ENCODE measurements around the gene TLL1.

Gene TLL1

DNA sequence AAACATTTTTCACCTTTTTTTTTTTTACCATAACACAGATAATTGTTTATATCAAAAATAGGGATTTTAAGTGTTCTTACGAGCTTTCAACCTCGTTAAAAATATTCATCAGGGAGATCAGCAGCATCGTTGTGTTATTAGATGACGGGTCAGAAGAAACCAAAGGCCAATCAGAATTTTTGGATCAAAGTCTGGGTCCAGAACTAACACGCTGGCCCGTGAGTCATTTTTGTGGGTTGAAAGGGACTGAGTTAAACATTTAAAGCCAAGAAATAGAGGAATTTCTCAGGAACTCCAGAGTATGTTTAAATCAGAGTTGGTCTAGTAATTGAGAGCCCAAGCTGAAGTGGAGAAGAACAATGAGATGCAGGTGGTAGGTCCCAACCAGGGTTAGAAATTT lies 170.8 kb downstream of the TLL1 start:
- no peak for DNase-seq (ENCODE audit: low read depth in 1 of 2, low spot score in 1 of 2)

DNA sequence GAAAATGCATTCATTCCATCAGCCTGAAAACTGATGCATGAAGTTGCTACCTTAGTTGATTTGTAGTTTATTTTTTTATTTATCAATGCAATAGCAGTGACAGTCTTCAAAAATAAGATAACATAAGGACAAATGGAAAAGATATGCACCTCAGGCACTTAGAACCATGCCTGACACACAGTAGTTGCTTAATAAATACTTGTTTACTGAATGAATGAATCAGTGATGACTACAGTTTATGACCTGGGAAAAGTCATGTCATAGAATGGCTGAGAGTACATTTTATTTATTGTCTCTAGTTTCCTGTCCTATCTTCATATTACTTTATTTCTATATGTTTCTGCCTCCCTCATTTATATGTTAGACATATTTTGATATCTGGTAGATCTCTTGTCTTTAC lies 171.8 kb downstream of the TLL1 start:
- DNase-seq (ENCODE audit: low read depth in 1 of 2, low spot score in 1 of 2), result no peak

DNA sequence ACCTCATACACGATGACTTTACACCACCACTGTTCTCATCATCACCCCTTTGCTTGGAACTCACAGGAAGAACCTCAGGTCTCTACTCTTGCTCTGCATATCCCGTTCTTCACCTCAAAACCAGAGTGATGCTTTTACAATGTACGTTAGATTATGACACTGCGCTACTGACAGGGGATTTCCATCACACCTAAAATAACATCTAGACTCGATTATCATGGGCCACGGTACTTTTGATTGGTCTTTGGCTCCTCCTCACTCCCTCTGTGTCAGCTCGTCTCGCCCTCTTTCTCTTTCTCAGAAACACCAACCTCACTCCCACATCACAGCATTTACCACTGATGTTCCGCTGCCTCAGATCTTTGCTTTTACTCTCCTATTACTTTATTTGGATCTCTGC lies 172.4 kb downstream of the TLL1 start:
- DNase-seq (ENCODE audit: low read depth in 1 of 2, low spot score in 1 of 2), result no peak

DNA sequence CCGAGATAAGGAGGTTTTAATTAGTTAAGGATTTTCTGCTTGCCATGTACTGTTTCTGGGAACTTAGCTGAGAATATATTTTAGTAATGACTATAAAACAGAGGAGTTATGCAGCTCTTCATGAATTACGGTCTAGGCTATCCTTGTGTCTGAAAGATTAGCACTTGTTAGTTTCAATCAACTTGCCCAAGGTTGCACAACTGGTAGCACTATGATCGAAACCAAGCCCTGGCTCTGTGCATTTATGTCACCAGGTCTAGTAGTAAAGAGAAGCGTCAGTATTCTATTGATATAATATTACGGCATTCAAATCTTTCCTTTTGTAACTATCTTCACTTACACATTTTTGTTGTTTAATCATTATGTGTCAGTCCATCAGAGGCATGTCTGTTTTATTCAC lies 176.0 kb downstream of the TLL1 start:
- DNase-seq (ENCODE audit: low read depth in 1 of 2, low spot score in 1 of 2), result no peak

DNA sequence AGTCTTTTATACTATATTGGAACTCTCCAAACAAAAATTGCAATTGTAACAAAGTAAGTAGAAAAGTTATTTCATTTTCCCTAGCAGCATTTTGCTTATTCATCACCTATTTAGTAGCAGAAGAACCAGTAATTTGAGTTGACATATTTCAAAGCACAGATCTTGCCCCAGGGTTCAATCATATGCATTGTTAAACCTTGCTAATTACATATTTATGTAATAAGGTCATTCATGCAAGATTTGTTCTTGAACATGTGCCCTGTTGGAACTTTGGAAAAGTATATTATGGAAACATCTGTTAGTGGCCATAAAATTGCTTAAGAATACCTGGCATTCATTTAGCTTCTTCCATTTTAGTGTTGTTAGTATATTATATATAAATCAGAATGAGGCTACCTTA lies 191.7 kb downstream of the TLL1 start:
- no peak for DNase-seq (ENCODE audit: low read depth in 1 of 2, low spot score in 1 of 2)

DNA sequence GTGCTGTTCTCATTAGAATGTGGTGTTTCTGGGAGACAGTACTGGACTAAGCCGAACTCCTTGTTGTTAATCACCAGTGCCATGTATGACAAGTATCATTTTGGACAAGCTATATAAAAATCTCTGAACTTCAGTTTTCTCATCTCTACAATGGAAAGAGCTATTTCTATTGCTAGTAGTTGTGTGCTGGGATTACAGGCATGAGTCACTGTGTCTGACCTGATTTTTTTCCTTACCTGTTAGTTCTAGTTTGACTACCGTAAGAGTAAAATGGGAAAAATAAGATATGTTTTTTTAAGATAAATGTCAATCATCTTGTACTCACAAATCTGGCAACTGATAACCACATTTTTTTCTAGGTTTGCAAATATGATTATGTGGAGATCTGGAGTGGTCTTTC lies 192.3 kb downstream of the TLL1 start:
- DNase-seq (ENCODE audit: low read depth in 1 of 2, low spot score in 1 of 2), result no peak

DNA sequence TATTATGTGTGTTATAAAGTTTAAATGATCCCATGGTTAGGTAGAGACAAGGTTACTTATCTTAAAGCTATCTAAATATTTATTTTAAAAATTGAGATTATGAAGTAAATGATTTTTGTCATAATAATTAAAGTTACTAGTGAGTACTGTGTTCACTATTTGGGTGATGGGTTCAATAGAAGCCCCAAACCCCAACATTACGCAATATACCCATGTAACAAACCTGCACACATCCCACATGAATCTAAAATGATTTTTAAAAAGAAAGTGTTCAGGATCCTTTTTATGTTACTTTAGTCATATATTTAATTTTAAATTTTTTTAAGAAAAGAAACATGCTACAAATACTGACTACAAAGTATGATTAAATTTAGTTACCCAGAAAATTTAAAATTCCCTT lies 193.9 kb downstream of the TLL1 start:
- DNase-seq (ENCODE audit: low read depth in 1 of 2, low spot score in 1 of 2), result no peak

DNA sequence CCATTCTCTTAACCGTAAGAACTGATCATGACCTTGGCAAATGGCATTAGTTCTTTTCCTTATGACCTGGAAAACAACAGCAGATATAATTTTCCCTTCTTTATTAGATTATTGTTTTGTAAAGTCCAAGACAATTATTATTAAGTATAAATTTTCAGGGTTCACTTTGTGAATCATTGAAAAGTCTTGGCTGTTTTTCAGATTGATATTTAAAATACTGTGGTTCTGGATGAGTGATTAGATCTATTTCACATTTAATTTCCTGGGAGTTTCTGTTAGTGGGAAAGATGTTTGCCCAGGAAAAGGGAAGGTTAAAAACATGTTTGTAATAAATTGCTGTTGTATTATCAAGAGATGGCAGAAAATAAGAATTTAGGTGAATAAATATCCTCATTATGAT lies 194.9 kb downstream of the TLL1 start:
- no peak for DNase-seq (ENCODE audit: low read depth in 1 of 2, low spot score in 1 of 2)

DNA sequence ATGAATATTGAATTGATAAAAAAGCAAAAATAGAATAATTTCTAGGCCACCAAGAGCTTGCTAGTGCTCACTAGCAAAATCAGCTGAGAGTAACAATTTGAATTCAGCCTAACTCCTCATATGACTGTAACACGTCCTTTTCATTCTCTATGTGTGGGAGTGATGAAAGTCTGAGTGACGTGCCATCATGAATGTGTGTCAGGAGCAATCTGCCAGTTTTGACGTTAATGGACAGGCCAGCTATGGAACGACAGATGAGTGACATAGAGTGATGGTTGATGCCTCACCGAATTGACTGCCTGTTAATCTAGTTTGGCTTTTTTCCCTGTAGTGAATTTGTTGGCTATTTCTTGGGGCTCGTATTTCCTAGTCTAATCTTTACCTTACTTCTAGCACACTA lies 200.7 kb downstream of the TLL1 start:
- no peak for DNase-seq (ENCODE audit: low read depth in 1 of 2, low spot score in 1 of 2)

DNA sequence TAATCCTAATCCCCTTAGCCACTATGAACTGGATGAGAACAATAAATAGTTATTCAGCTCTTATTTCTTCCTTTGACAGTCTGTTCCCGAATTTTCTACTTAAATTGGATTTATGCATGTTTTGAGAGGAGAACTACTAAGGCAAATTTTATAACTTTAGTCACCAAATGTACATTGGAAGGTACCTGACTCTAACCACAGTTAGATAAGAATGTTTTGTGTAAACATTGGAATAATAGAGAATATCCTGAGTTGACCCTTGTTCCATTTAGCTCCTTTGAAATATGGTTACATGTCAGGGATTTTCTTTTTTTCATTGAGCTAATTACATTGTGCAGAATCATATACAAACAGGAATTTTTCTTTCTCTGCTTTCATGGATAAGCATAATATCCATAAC lies 202.6 kb downstream of the TLL1 start:
- no peak for DNase-seq (ENCODE audit: low read depth in 1 of 2, low spot score in 1 of 2)

DNA sequence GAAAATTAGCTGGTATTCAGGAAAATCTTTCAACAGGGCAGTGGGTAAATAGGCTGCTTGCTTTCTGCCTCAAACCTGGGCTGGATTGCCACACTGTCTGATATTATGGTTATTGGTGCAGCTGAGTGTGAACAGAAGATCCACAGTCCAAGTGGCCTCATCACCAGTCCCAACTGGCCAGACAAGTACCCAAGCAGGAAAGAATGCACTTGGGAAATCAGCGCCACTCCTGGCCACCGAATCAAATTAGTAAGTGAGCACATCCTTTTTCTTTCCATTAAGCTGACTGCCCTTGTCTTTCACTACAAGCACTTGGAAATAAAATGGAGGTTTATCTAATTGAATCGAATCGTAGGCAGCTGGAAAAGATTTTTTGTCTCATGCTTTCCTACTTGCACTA lies 204.7 kb downstream of the TLL1 start:
- no peak for DNase-seq (ENCODE audit: low read depth in 1 of 2, low spot score in 1 of 2)

DNA sequence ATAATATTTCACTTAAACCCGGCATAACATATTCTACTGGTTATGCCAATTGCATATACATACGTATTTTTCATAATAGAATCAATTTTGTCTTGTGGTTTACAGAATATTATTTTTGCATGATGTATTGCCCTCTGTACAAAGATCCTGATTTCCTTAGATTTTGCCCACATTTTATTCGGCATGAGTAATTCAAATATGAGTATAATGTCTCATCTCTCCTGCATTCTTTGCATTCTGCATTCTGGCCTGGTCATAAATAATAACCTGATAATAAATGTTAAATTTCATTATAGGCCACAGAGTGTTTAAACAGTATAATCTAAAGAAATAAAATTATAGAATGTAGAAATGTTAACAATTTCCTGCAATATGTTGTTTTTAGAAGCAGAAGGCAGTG lies 205.3 kb downstream of the TLL1 start:
- no peak for DNase-seq (ENCODE audit: low read depth in 1 of 2, low spot score in 1 of 2)

DNA sequence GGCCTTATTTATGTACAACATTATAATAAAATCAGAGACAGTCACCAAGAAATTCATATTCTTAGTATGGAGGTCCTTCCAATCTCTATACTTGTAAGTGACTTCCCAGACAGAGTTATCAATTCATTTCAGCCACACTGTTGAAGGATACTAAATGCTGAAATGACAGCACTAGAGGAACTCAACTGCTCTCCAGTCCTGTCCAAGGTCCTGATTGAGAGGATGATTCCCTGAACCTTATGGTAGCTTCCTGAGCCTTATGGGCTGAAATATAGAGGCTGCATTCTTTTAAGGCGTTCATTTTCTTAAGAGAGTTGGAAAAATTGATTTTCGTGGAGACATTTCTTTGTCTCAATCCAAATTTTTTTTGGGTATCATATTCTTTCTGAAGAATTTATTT lies 205.9 kb downstream of the TLL1 start:
- no peak for DNase-seq (ENCODE audit: low read depth in 1 of 2, low spot score in 1 of 2)

DNA sequence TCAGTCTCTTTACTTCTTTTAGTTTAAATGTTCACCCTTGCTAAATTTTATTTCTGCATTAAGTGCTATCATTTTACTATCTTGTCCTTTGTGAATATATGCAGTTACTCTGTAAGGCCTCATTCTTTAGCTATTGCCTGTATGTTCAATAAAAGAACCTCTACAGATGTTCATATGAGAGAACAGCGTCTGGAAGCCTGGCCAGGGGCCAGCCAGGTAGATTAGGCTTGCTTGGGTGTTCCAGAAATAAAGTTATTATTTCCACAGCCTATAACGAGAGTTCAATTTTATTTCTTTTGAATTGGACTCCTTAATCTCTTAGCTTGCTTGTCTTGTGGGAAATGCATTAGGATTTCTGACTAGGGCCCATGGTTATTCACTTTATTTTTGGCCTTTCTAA lies 214.5 kb downstream of the TLL1 start:
- DNase-seq (ENCODE audit: low read depth in 1 of 2, low spot score in 1 of 2), result no peak

DNA sequence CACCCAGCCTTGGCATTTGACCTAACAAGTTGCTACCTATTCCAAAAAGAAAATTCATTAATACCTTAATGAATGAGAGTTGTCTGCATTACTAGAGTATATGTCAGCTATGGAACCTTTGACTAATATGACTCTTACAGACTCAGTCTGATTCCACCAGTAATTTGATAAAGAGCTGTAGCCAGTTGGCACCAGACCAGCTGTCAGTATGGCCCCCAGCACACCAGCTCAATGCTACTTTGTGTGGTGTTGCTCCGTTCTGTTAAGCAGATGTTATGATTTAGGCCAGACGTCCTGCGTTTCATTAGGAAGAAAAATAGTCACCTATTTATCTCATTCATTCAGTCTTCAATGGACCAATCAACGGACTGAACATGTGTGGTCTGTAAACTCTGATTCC lies 215.5 kb downstream of the TLL1 start:
- DNase-seq (ENCODE audit: low read depth in 1 of 2, low spot score in 1 of 2), result no peak

DNA sequence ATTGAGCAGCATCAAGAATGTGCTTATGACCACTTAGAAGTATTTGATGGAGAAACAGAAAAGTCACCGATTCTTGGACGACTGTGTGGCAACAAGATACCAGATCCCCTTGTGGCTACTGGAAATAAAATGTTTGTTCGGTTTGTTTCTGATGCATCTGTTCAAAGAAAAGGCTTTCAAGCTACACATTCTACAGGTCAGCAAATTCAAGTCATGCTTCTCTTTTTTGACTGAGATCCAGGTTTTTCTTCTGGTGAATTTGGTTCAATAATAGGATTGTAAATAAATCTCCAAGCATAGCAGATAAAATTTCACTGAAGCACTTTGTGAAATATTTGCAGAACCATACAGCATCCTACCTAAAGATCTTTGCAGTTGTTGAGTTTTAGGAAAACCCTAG lies 218.1 kb downstream of the TLL1 start:
- DNase-seq (ENCODE audit: low read depth in 1 of 2, low spot score in 1 of 2), result no peak

DNA sequence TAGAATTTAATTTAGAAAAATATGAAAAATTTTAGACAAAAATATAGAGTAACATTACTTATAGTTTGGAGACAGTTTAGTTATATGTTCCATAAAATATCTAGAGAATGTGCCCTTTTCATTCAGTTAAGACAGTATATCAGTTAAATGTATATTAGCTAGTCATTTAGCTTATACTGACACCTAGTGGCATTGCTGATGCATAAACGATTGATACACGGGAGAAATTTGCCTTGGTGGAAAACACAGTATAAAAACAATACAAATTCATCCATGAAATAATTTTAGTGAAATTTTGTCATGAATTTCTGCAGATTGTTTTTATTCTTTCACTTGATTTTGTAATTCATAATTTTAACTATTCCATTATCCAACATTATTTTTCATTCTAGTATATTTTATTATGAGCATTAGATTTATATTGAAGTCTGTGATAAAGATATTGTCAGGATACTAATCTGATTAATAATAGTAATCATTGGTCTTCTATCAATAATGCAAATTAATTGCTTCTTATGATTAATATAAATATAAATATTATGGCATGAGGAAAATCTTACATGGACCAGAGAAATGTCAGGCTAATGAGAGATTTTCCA lies 219.0 kb downstream of the TLL1 start:
- DNase-seq (ENCODE audit: low read depth in 1 of 2, low spot score in 1 of 2), result no peak

DNA sequence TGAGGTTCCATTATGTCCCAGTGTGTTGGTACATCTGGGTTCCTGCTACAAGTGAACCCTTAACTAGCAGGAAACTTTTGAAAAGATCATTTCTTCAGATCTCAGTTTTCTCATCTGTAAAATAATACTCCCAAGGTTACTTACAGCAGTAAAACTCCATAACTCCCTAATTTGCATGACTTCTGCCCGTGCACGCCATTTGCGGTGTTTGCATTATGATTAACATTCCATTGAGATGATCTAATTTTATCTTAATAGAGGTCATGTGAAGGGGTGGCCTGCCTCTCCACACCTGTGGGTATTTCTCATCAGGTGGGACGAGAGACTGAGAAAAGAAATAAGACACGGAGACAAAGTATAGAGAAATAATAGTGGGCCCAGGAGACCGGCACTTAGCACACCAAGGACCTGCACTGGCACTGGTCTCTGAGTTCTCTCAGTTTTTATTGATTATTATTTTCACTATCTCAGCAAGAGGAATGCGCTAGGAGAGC lies 219.8 kb downstream of the TLL1 start:
- DNase-seq (ENCODE audit: low read depth in 1 of 2, low spot score in 1 of 2), result no peak

DNA sequence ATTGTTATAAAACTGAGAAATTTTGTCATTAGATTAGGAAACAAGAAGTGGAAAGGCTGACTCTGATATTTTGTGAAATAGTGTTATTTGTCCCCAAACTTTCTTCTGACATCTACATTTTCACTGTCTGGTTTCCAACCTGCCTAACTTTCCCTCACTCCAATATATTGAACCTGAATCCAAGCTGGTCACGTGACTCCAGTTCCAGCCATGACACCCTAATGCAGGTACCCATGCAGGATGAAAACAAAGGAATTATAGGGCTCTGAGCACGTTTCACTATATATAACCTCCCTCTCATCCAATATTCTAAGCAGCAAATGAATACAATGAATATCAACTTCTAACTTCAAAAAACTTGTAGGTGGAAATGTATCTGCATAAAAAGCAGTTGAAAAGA lies 231.6 kb downstream of the TLL1 start:
- DNase-seq (ENCODE audit: low read depth in 1 of 2, low spot score in 1 of 2), result no peak

DNA sequence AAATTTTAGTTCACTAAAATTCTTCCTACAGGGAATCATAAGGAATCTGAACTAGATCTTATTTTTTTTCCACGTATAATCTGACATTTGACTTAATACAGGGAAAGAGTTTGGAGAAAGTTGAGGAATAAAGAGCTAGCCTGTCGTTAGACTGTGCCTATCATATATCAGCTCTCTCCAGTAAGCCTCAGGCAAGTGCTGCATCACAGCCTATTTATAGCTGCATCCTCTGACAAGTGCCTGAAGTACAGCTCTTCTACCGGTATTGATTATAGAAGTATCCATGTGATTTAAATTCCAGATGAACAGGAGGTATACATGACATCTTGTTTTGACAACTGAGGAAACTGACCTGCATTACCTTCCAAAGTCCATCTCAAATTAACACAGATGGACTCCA lies 248.9 kb downstream of the TLL1 start:
- DNase-seq (ENCODE audit: low read depth in 1 of 2, low spot score in 1 of 2), result no peak

DNA sequence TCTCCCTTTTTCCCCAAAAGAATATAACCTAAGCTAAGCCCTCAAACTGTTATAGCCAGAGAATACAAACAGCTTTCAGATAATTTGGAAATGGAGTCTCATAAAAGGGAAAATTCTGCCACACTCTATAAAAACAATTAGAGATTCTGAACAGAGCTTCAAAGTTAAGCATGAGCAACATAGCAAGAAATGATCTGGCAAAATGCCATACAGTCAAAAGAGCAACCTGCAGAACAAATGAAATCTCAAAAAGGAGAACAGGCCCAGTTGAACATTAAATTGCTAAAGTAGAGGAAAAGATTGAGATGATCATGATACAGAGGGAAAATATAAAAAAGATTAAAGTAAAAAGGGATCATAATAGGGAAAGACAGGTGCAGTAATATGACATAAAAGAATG lies 250.5 kb downstream of the TLL1 start:
- no peak for DNase-seq (ENCODE audit: low read depth in 1 of 2, low spot score in 1 of 2)

DNA sequence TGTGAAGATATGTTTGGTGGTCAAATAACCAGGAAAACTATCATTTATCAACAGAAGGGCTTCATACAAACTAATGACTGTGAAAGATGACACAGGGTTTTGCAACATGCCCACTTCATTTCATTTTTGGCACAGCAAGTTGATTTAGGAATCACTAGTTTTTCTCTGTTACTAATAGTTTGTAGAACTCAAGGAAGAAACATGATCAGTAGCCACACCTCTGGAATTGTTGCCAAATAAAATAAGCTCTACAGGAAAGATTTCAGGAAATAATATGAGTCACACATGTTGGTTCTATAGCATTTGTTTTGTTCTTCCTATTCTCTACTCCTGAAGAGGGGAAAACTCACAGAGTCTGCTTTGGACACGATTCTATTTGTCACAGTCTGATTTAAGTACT lies 255.4 kb downstream of the TLL1 start:
- no peak for DNase-seq (ENCODE audit: low read depth in 1 of 2, low spot score in 1 of 2)

DNA sequence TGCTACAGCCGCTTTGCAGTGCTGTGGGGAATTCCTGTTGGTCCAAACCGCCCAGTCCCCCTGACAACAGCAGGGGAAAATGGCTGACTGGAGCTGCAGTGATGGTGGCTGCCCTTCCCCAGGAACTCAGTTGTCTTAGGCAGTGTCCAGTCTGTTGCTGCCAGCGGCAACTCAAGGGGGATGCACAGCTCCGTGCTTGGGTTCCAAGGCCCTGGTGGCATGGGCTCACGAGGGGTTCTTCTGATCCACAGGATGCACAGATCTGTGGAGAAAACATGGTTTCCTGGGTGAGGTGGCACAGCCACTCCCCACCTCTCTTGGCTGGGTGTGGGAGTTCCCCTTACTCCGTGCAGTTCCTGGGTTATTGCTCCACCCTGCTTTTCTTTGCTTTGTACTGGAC lies 261.2 kb downstream of the TLL1 start:
- DNase-seq (ENCODE audit: low read depth in 1 of 2, low spot score in 1 of 2), result no peak

DNA sequence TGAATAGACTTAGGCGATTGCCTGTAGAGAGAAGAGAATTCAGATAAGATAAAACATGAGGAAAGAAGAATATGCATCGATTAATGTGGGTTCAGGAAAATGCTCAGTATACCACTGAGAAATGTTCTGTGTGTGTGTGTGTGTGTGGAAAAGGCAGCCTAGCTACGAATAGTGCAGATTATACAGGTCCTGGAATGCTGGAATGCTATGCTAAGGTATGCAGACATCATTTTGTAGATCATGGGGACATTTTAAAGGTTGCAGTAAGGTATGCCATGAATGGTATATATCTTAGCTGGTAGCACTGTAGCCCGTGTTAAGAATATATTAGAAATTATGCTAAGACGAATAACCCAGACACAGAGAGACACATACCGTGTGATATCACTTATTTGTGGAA lies 267.9 kb downstream of the TLL1 start:
- DNase-seq (ENCODE audit: low read depth in 1 of 2, low spot score in 1 of 2), result no peak

All from stimulated activated CD4-positive, alpha-beta T cell treated with anti-CD3 and anti-CD28 coated beads, Interleukin-15, amount 100 ng/mL, for 1 hour (primary cell).